Renal cortical epithelial cell (primary cell): Measurements from ENCODE around the gene SNX10. TPM values are rescaled to one million over a fixed set of nuclear protein-coding genes. Genes with fewer than 3 reads are reported as not detected.

ENCODE experiments used
- DNase-seq: peaks from one replicate; pipeline ENCODE4 v3.0.0-alpha.2; 2011; ENCODE audit warnings: low read depth
- total RNA-seq: library from RNA; depleted of rRNA; stranded (reverse); fragments of >200 nt; gene quantifications from 2 replicates; pipeline ENCODE4 v1.2.3, GENCODE V29; 2014

SNX10 gene
- total RNA-seq, 1 donor from 2014 or later = 88.0 TPM

GRCh38 chr7:26367219-26367711 lies 75.6 kb downstream of the SNX10 start:
- peak; percentile 85 for DNase-seq

GRCh38 chr7:26368542-26368941 lies 76.9 kb downstream of the SNX10 start:
- no peak for DNase-seq

DNA sequence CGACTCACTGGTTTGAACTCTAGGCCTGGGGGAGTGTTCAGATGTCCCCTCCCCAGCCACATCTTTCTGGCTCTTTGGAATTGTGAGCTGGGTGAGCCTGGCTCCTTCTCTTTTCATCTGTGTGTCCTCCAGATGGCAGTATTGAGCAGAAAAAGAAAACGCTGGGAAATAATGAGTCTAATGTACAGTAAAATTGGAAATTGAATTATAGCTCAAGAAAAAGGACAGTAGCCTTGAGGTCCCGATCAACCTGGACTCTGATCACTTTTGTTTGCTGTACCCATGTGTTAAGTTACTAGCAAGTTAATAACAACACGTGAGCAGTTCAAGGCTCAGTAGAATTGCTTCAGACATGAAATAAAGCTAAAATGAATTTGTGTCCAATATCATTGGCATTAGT lies 77.9 kb downstream of the SNX10 start:
- no peak for DNase-seq

GRCh38 chr7:26370011-26370410 lies 78.3 kb downstream of the SNX10 start:
- DNase-seq = no peak

GRCh38 chr7:26372249-26372648 lies 80.6 kb downstream of the SNX10 start:
- DNase-seq = no peak

- no peak for DNase-seq
Measured at GRCh38 chr7:26372704-26373103, 81.0 kb downstream of the SNX10 start.

DNA sequence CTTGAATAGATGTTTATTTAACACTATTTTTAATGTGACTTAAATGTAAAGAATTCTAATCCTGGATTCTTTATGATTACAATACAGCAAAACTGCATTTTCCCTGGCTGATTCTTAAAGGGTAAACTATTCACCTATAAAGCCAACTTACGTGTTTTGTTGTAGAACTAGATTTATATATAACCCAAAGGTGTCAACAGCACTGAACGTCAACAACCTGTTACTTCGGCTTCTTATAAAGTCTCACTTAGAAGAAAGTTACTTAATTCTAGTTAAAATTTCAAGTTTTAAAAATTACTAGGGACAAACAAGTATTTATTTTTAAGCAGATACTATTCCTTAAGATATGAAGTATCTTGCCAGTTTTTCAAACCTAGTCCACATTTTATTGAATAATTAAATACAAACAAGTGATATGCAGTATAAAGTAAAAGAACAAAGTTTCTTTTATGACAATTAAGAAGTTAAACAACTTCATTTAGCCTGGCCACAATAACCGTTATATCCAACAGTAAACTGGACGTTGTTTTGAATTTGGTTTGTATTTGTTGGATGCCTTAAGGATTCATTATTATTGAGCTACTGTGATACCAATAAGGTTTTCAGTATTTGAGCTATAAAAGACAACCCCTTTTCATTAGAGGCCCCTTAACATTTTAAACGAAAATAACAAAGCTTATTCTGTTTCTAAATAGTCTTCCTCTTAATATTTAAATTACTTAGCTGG lies 83.1 kb downstream of the SNX10 start:
- DNase-seq = no peak

DNA sequence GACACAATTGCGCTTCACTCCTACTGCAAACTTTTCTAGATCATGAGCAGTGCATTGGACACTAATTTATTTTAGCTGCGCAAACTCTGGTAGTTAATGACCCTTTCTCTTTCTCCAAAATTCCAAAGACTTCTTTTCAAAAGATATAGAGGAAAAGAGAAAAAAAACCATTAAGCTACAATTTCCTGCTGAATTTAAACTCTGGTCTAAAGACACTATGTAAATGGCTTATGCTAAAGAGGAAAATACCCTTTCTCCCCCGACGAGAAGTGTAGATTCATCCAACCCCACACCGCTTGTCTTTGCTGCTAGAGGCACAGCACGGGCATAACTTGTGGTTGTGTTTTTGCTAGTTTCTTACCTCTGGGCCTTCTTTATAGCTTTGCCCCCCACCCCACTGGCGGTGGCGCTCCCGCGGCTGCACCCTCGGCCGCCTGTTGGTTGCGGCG lies 84.1 kb downstream of the SNX10 start:
- no peak for DNase-seq

GRCh38 chr7:26376175-26376917 lies 84.7 kb downstream of the SNX10 start:
- no peak for DNase-seq

GRCh38 chr7:26378016-26378415 lies 86.4 kb downstream of the SNX10 start:
- no peak for DNase-seq

DNA sequence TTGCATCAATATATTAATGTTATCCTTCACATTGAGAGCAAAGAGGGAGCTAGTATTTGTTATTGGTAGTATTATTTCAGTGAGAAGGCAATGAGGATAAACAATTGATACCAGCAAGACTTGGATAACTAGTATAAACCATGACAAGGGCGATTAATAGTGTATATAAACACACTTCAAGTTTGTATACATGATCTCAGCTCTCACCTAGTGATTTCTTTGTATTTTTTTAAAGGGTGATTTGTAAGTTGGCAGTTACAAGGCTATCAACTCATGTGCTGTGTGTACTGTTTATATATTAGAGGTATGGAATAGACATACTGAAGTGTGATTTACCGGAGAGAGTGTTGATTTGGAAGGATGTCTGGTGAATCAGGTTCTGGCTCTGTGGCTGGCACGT lies 88.0 kb downstream of the SNX10 start:
- no peak for DNase-seq

DNA sequence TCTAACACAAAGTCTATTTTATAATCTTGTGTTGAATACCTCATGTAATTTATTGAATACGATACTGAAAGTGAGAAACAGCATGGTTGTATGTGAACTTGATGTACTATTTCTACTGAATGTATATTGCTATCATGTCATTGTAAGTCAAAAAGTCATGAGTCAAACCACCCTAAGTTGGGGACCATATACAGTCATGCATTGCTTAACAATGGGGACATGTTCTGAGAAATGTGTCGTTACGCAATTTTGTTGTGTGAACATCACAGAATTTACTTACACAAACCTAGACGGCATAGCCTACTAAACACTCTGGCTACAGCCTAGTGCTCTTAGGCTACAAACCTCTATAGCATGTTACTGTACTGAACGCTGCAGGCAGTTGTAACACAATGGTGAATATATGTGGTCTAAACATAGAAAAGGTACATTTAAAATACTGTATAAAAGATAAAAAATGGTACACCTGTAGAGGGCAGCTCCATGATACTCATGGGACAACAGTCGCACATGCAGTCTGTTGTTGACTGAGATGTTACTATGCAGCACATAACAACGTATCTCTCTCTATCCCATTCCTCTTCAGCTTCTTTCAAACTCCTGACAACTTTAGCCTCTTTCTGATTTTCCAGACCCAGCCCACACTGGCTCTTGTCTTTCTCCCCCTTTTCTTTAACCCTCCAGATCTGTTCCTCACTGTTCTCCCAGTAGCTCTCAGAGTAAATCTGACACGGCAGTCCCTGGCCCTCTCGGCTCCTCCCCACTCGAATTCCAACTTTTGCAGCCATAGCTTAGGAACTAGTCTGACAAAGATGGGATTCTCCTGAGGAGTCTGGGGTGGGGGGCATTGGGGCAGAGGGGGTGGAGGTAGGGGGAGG lies 90.1 kb downstream of the SNX10 start:
- no peak for DNase-seq

DNA sequence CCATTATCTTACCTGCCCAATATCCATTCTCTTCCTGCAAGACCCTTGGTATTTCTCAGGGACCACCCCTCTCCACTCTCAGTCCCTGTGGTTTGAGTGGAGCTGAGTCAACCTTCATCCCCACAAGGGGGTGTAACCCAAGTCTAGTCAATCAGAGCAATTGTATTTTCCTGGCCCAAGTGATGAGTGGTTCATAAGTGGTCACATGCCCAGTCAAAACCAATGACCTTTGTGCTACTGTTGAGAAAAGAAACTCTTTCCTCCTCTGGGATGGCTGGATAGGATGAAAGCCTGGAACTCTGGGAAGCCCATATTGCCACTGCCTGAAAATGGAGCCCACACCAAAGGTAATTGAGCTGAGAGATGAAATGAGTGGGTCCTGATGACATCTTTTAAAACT lies 93.6 kb downstream of the SNX10 start:
- no peak for DNase-seq

GRCh38 chr7:26387731-26388130 lies 96.1 kb downstream of the SNX10 start:
- DNase-seq = no peak

DNA sequence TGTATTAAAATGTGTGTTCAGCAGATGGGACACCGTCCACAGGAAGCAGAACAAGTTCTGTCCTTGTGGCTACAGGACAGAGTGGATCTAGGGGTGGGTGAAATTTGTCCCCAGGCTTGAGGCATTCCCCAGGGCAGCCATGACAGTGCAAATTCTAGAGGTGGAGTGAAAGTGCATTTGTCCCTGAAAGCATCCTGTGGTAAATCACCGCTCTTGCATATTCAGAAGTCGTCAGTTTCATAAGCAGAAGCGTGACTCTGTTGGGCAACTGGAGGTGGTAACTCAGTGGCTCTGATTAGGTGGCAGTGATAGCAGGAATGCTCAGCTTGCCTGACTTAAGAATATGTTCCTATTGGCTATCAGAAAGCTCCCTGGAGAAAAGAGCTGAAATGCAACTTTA lies 96.6 kb downstream of the SNX10 start:
- no peak for DNase-seq

- DNase-seq = no peak
Measured at GRCh38 chr7:26390016-26390415, 98.4 kb downstream of the SNX10 start.

- DNase-seq = peak; percentile 92
Measured at GRCh38 chr7:26393818-26394217, 102.2 kb downstream of the SNX10 start.

GRCh38 chr7:26397332-26397731 lies 105.7 kb downstream of the SNX10 start:
- no peak for DNase-seq

GRCh38 chr7:26397796-26398426 lies 106.2 kb downstream of the SNX10 start:
- DNase-seq = no peak

DNA sequence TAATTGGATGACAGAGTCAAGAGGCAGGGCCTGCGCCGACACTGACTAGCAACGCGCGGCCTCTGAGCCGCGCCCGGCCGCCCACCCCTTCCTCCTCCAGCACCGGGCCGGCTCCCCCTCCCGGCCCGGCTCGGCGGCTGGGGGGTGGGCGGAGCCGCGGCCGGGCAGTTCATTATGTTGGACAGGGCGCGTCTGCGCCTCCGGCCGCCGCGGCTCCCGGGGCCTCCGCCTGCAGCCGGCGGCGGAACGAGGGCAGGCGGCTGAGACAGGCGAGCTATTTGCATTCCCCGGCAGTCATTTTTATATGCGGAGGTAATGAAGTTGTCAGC lies 106.7 kb downstream of the SNX10 start:
- DNase-seq = peak; percentile 37

- peak; percentile 81 for DNase-seq
Measured at GRCh38 chr7:26398756-26399509, 107.3 kb downstream of the SNX10 start.
